ENCODE data around the gene MCOLN2.

- TF ChIP-seq MYNN (tag by site-specific recombination; IDR thresholded peaks at IDR 0.05; ENCODE audit: borderline replicate concordance) (no peak), CTCF (tag by site-specific recombination; IDR thresholded peaks at IDR 0.05) (no peak), ZNF37A (tag by site-specific recombination; IDR thresholded peaks at IDR 0.05) (no peak), REPIN1 (tag by site-specific recombination; IDR thresholded peaks at IDR 0.05; ENCODE audit: low read depth) (no peak), ZBTB8A (tag by site-specific recombination; IDR thresholded peaks at IDR 0.05) (no peak), ZSCAN30 (tag by site-specific recombination; IDR thresholded peaks at IDR 0.05) (no peak)
Measured at GRCh38 chr1:84876353-84876752, 120.6 kb downstream of the MCOLN2 start.

Data from HEK293 (cell line).